ENCODE measurements around the gene CAMK4.
A peak's percentile ranks its signal among the peaks of the same experiment; 100 is the strongest.
"Not testable (repeated sequence)": the region's sequence is repeated elsewhere in the genome, so short reads cannot be mapped to it uniquely, and the experiment has no call there.

The CAMK4 gene

GRCh38 chr5:111294551-111294950, 70.4 kb downstream of the CAMK4 start:
- no peaks in the 10 kb centered on the region for H3K27me3 ChIP-seq (ENCODE audit: insufficient read depth, low read length)
- no peak overlapping the region for H3K4me3 ChIP-seq (ENCODE audit: low read length)
- H3K4me1 ChIP-seq (ENCODE audit: insufficient read depth, low read length), result no peaks in the 10 kb centered on the region
- H3K36me3 ChIP-seq (ENCODE audit: insufficient read depth, low read length), result peaks cover 3% of the 10 kb centered on the region; the same call in 1 of the 2 replicates
- H3K9ac ChIP-seq (ENCODE audit: low read depth, low read length), result no peak overlapping the region
- no peak overlapping the region for H3K27ac ChIP-seq (ENCODE audit: low read depth, low read length)
- peaks cover 9% of the 10 kb centered on the region; the same call in 1 of the 2 replicates for H3K9me3 ChIP-seq (ENCODE audit: insufficient read depth, low read depth, low read length)

- Histone ChIP-seq H3K27ac (ENCODE audit: low read depth, low read length) (no peak overlapping the region), H3K4me3 (ENCODE audit: low read length) (no peak overlapping the region), H3K27me3 (ENCODE audit: insufficient read depth, low read length) (no peaks in the 10 kb centered on the region), H3K36me3 (ENCODE audit: insufficient read depth, low read length) (peaks cover 3% of the 10 kb centered on the region; the same call in 1 of the 2 replicates), H3K9ac (ENCODE audit: low read depth, low read length) (no peak overlapping the region), H3K4me1 (ENCODE audit: insufficient read depth, low read length) (no peaks in the 10 kb centered on the region), H3K9me3 (ENCODE audit: insufficient read depth, low read depth, low read length) (peaks cover 14% of the 10 kb centered on the region; the same call in 1 of the 2 replicates)
- whole genome bisulfite sequencing, result 98% methylated on average over 3 of the region's 3 CpGs
Measured at GRCh38 chr5:111295649-111296048, 71.5 kb downstream of the CAMK4 start.

GRCh38 chr5:111296570-111296969, 72.4 kb downstream of the CAMK4 start:
- Histone ChIP-seq H3K4me3 (ENCODE audit: low read length) (no peak overlapping the region), H3K36me3 (ENCODE audit: insufficient read depth, low read length) (peaks cover 3% of the 10 kb centered on the region; the same call in 1 of the 2 replicates), H3K4me1 (ENCODE audit: insufficient read depth, low read length) (no peaks in the 10 kb centered on the region), H3K9me3 (ENCODE audit: insufficient read depth, low read depth, low read length) (peaks cover 14% of the 10 kb centered on the region; the same call in 1 of the 2 replicates), H3K27ac (ENCODE audit: low read depth, low read length) (no peak overlapping the region), H3K9ac (ENCODE audit: low read depth, low read length) (no peak overlapping the region), H3K27me3 (ENCODE audit: insufficient read depth, low read length) (no peaks in the 10 kb centered on the region)
- 96% methylated on average over 2 of the region's 3 CpGs for WGBS

GRCh38 chr5:111299067-111299481, 74.9 kb downstream of the CAMK4 start:
- Histone ChIP-seq H3K4me1 (ENCODE audit: insufficient read depth, low read length) (no peaks in the 10 kb centered on the region), H3K36me3 (ENCODE audit: insufficient read depth, low read length) (peaks cover 3% of the 10 kb centered on the region; the same call in 1 of the 2 replicates), H3K27me3 (ENCODE audit: insufficient read depth, low read length) (no peaks in the 10 kb centered on the region), H3K27ac (ENCODE audit: low read depth, low read length) (no peak overlapping the region), H3K4me3 (ENCODE audit: low read length) (no peak overlapping the region), H3K9me3 (ENCODE audit: insufficient read depth, low read depth, low read length) (peaks cover 14% of the 10 kb centered on the region; the same call in 1 of the 2 replicates), H3K9ac (ENCODE audit: low read depth, low read length) (no peak overlapping the region)
- WGBS, result 94% methylated on average over 7 of the region's 7 CpGs

GRCh38 chr5:111299831-111300432, 75.7 kb downstream of the CAMK4 start:
- Histone ChIP-seq H3K4me3 (ENCODE audit: low read length) (no peak overlapping the region), H3K9ac (ENCODE audit: low read depth, low read length) (no peak overlapping the region), H3K27me3 (ENCODE audit: insufficient read depth, low read length) (no peaks in the 10 kb centered on the region), H3K27ac (ENCODE audit: low read depth, low read length) (no peak overlapping the region), H3K4me1 (ENCODE audit: insufficient read depth, low read length) (no peaks in the 10 kb centered on the region), H3K36me3 (ENCODE audit: insufficient read depth, low read length) (peaks cover 3% of the 10 kb centered on the region; the same call in 1 of the 2 replicates), H3K9me3 (ENCODE audit: insufficient read depth, low read depth, low read length) (peaks cover 14% of the 10 kb centered on the region; the same call in 1 of the 2 replicates)
- WGBS, result 95% methylated on average over 3 of the region's 3 CpGs

GRCh38 chr5:111301264-111301663, 77.1 kb downstream of the CAMK4 start:
- H3K9me3 ChIP-seq (ENCODE audit: insufficient read depth, low read depth, low read length), result peaks cover 14% of the 10 kb centered on the region; the same call in 1 of the 2 replicates
- H3K4me1 ChIP-seq (ENCODE audit: insufficient read depth, low read length), result no peaks in the 10 kb centered on the region
- no peak overlapping the region for H3K9ac ChIP-seq (ENCODE audit: low read depth, low read length)
- WGBS, result 100% methylated on average over 1 of the region's 1 CpG
- no peak overlapping the region for H3K4me3 ChIP-seq (ENCODE audit: low read length)
- H3K36me3 ChIP-seq (ENCODE audit: insufficient read depth, low read length), result peaks cover 3% of the 10 kb centered on the region; the same call in 1 of the 2 replicates
- no peaks in the 10 kb centered on the region for H3K27me3 ChIP-seq (ENCODE audit: insufficient read depth, low read length)
- H3K27ac ChIP-seq (ENCODE audit: low read depth, low read length), result no peak overlapping the region

- not testable (repeated sequence) for H3K9ac ChIP-seq (ENCODE audit: low read depth, low read length); H3K27ac ChIP-seq (ENCODE audit: low read depth, low read length); H3K4me1 ChIP-seq (ENCODE audit: insufficient read depth, low read length); H3K27me3 ChIP-seq (ENCODE audit: insufficient read depth, low read length); H3K36me3 ChIP-seq (ENCODE audit: insufficient read depth, low read length)
- Histone ChIP-seq H3K9me3 (ENCODE audit: insufficient read depth, low read depth, low read length) (peaks cover 14% of the 10 kb centered on the region; the same call in 1 of the 2 replicates), H3K4me3 (ENCODE audit: low read length) (peak overlapping the region; percentile 13; the same call in 1 of the 2 replicates)
- WGBS, result 98% methylated on average over 14 of the region's 15 CpGs
Measured at GRCh38 chr5:111302043-111302442, 77.9 kb downstream of the CAMK4 start.

GRCh38 chr5:111308951-111309350, 84.8 kb downstream of the CAMK4 start:
- H3K9ac ChIP-seq (ENCODE audit: low read depth, low read length), result no peak overlapping the region
- H3K4me1 ChIP-seq (ENCODE audit: insufficient read depth, low read length), result peaks cover 10% of the 10 kb centered on the region
- H3K4me3 ChIP-seq (ENCODE audit: low read length), result no peak overlapping the region
- no peaks in the 10 kb centered on the region for H3K9me3 ChIP-seq (ENCODE audit: insufficient read depth, low read depth, low read length)
- no peak overlapping the region for H3K27ac ChIP-seq (ENCODE audit: low read depth, low read length)
- H3K36me3 ChIP-seq (ENCODE audit: insufficient read depth, low read length), result no peaks in the 10 kb centered on the region
- H3K27me3 ChIP-seq (ENCODE audit: insufficient read depth, low read length), result no peaks in the 10 kb centered on the region
- 33% methylated on average over 4 of the region's 4 CpGs for WGBS

GRCh38 chr5:111309384-111309783, 85.2 kb downstream of the CAMK4 start:
- H3K9ac ChIP-seq (ENCODE audit: low read depth, low read length), result no peak overlapping the region
- H3K9me3 ChIP-seq (ENCODE audit: insufficient read depth, low read depth, low read length), result no peaks in the 10 kb centered on the region
- no peak overlapping the region for H3K4me3 ChIP-seq (ENCODE audit: low read length)
- H3K27ac ChIP-seq (ENCODE audit: low read depth, low read length), result no peak overlapping the region
- WGBS, result 96% methylated on average over 2 of the region's 2 CpGs
- no peaks in the 10 kb centered on the region for H3K27me3 ChIP-seq (ENCODE audit: insufficient read depth, low read length)
- H3K36me3 ChIP-seq (ENCODE audit: insufficient read depth, low read length), result no peaks in the 10 kb centered on the region
- H3K4me1 ChIP-seq (ENCODE audit: insufficient read depth, low read length), result peaks cover 10% of the 10 kb centered on the region

GRCh38 chr5:111310711-111311620, 86.8 kb downstream of the CAMK4 start:
- H3K36me3 ChIP-seq (ENCODE audit: insufficient read depth, low read length), result no peaks in the 10 kb centered on the region
- H3K9me3 ChIP-seq (ENCODE audit: insufficient read depth, low read depth, low read length), result no peaks in the 10 kb centered on the region
- H3K9ac ChIP-seq (ENCODE audit: low read depth, low read length), result no peak overlapping the region
- no peak overlapping the region for H3K4me3 ChIP-seq (ENCODE audit: low read length)
- H3K4me1 ChIP-seq (ENCODE audit: insufficient read depth, low read length), result peaks cover 10% of the 10 kb centered on the region
- no peak overlapping the region for H3K27ac ChIP-seq (ENCODE audit: low read depth, low read length)
- H3K27me3 ChIP-seq (ENCODE audit: insufficient read depth, low read length), result no peaks in the 10 kb centered on the region
- 96% methylated on average over 2 of the region's 6 CpGs for WGBS

GRCh38 chr5:111311666-111312065, 87.5 kb downstream of the CAMK4 start:
- 100% methylated on average over 1 of the region's 1 CpG for WGBS
- no peak overlapping the region for H3K27ac ChIP-seq (ENCODE audit: low read depth, low read length)
- no peaks in the 10 kb centered on the region for H3K36me3 ChIP-seq (ENCODE audit: insufficient read depth, low read length)
- H3K9ac ChIP-seq (ENCODE audit: low read depth, low read length), result no peak overlapping the region
- H3K9me3 ChIP-seq (ENCODE audit: insufficient read depth, low read depth, low read length), result no peaks in the 10 kb centered on the region
- H3K4me1 ChIP-seq (ENCODE audit: insufficient read depth, low read length), result peaks cover 10% of the 10 kb centered on the region
- H3K4me3 ChIP-seq (ENCODE audit: low read length), result no peak overlapping the region
- H3K27me3 ChIP-seq (ENCODE audit: insufficient read depth, low read length), result no peaks in the 10 kb centered on the region
